IPS DF 6.9 (cell line): ENCODE data around the gene LONP2.

Experiments
- DNase-seq: peaks from one replicate; pipeline ENCODE4 v3.0.0-alpha.2; 2013; ENCODE audit warnings: low read depth, low spot score
- H3K27ac ChIP-seq: one replicate; pipeline ENCODE4 v1.5.1; 2013; ENCODE audit warnings: low read length, control low read depth
- H3K27me3 ChIP-seq: 2 replicates; pipeline ENCODE4 v1.6.1; 2013; ENCODE audit warnings: mild to moderate bottlenecking, low read length; ENCODE audit not compliant: control insufficient read depth, insufficient read depth
- H3K36me3 ChIP-seq: 2 replicates; pipeline ENCODE4 v1.6.1; 2013; ENCODE audit warnings: low read length; ENCODE audit not compliant: control insufficient read depth, insufficient read depth
- H3K4me1 ChIP-seq: 2 replicates; pipeline ENCODE4 v1.6.1; 2013; ENCODE audit warnings: low read length; ENCODE audit not compliant: control insufficient read depth, insufficient read depth
- H3K4me3 ChIP-seq: 2 replicates; pipeline ENCODE4 v1.5.1; 2013; ENCODE audit warnings: mild to moderate bottlenecking, low read length
- H3K9me3 ChIP-seq: 2 replicates; pipeline ENCODE4 v1.6.1; 2013; ENCODE audit warnings: low read length, inconsistent platforms; ENCODE audit not compliant: control insufficient read depth, insufficient read depth
- WGBS: extraction: QIAGEN DNeasy Blood & Tissue Kit; methylation state at CpG from one replicate; pipeline ENCODE4 v1.1.7; 2013; ENCODE audit warnings: mixed read lengths, missing lambda C conversion rate; ENCODE audit not compliant: insufficient read length, insufficient coverage; 5-methylcytosine and 5-hydroxymethylcytosine counted together

LONP2 gene

DNA sequence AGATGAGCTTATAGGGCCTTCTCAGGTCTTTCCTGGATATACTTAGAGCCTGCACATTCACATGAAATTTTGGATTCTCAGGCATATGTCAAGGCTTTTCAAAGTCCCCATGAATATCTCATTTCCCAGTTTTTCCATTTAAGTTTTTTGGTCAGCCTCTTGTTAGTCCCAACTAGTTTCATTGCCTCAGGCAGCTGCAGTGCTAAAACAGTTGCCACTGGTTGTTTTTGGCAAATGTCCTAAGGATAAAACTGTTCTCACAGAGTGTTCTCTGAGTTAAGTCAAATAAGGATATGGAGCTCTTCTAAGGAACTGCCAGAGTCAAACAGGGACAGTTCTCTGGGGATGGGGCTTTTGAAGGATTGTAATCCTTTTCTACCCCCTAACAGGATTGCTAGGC is 43.1 kb downstream of the LONP2 start:
- Histone ChIP-seq H3K4me1 (no peaks in the 10 kb centered on the region), H3K27ac (no peak overlapping the region), H3K36me3 (no peaks in the 10 kb centered on the region), H3K4me3 (no peak overlapping the region), H3K9me3 (no peaks in the 10 kb centered on the region), H3K27me3 (no peaks in the 10 kb centered on the region)
- DNase-seq: no peak

GRCh38 chr16:48291303-48291702 is 47.2 kb downstream of the LONP2 start:
- Histone ChIP-seq H3K4me1 (no peaks in the 10 kb centered on the region), H3K27ac (no peak overlapping the region), H3K27me3 (no peaks in the 10 kb centered on the region), H3K4me3 (no peak overlapping the region), H3K9me3 (no peaks in the 10 kb centered on the region), H3K36me3 (no peaks in the 10 kb centered on the region)
- DNase-seq: no peak
- no CpG with 5 or more reads among the region's 3 CpGs for WGBS

DNA sequence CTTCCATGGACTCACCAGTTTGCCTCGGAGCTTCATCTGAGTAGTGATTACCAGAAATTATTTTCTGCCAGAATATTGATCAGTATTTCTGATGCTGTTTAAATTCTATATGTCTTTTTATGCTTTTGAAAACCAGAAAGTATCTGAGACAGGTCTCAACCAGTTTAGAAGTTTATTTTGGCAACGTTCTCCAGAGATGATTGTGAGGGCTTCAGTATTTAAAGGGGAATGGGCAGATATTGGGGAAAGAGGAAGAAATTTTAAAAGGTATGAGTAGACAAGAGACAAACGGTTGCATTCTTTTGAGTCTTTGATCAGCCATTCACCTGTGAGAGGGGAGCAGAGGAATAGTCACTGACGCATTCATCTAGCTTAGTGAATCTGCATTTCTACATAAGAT is 47.7 kb downstream of the LONP2 start:
- Histone ChIP-seq H3K36me3 (no peaks in the 10 kb centered on the region), H3K4me1 (no peaks in the 10 kb centered on the region), H3K27ac (no peak overlapping the region), H3K27me3 (no peaks in the 10 kb centered on the region), H3K9me3 (no peaks in the 10 kb centered on the region), H3K4me3 (no peak overlapping the region)
- WGBS: no CpG with 5 or more reads among the region's 4 CpGs
- DNase-seq: no peak

DNA sequence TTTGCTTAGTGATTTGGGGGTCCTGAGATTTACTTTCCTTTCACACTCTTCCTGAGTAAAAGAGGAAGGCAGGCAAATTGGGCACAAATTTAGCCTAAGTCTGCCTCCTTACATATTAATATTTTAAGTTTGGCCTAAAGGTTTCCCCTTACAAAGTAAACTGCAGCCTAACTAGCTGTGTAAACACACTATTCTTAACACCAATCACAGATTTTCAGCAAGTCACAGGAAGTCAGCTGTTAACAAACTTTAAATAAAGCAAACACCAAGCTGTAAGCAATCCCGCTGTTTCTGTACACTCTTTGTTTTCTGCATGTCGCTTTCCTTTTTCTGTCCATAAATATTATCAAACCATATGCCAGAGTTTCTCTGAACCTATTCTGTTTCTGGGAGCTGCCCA is 48.4 kb downstream of the LONP2 start:
- H3K9me3 ChIP-seq: no peaks in the 10 kb centered on the region
- H3K4me1 ChIP-seq: no peaks in the 10 kb centered on the region
- whole genome bisulfite sequencing: no CpG with 5 or more reads among the region's 2 CpGs
- no peaks in the 10 kb centered on the region for H3K27me3 ChIP-seq
- H3K36me3 ChIP-seq: no peaks in the 10 kb centered on the region
- DNase-seq: no peak
- H3K4me3 ChIP-seq: no peak overlapping the region
- no peak overlapping the region for H3K27ac ChIP-seq

DNA sequence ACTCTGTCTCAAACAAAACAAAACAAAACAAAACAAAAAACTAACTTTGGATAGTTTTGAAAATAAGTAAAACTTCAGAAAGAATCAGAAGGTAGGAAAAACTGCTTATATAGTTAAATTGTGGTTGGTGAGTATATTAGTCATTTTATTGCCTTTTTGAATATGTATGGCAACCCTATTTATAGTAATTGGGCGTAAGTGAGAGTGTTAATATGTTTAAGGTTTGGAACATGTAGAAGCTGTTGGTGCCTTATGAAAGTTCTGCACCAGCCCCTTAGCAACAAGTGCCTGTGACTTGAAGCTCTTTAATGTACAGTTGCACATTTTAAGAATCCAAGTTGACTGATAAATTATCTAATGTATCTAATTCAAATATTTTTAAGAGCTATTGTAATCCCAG is 50.6 kb downstream of the LONP2 start:
- Histone ChIP-seq H3K4me3 (no peak overlapping the region), H3K9me3 (no peaks in the 10 kb centered on the region), H3K4me1 (no peaks in the 10 kb centered on the region), H3K27ac (no peak overlapping the region), H3K27me3 (no peaks in the 10 kb centered on the region), H3K36me3 (no peaks in the 10 kb centered on the region)
- DNase-seq: no peak
- WGBS: 100% methylated on average over 1 of the region's 1 CpG

DNA sequence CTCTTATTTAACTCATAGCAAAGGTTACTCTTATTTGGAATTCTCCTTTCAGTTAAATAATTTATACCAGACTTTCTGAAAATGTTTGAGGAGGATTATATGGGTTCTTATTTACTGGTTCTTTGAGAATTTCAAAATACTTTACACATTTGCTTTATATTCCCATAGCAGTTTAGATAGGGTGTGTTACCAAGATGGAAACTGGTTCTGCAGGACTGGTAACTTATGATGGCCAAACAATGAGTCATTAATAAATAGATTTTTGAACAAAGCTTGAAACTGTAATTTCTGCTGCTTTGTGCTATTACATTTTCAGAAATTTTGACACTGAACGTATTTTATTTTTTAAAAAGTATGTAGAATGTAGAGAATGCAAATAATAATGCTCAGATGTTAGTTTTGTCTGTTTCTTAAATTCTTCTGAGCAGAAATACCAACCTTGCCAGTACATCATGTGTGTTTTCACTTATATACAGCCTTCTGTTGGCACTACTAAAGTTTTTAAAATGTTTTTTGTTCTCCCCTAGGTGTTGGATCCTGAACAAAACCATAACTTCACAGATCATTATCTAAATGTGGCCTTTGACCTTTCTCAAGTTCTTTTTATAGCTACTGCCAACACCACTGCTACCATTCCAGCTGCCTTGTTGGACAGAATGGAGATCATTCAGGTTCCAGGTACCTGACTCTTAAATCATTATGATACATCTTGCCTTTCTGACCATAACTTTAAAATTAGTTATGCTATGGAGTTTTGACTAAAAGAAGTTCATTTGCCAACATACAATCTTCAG is 51.6 kb downstream of the LONP2 start:
- Histone ChIP-seq H3K27ac (no peak overlapping the region), H3K4me3 (no peak overlapping the region), H3K9me3 (no peaks in the 10 kb centered on the region), H3K36me3 (no peaks in the 10 kb centered on the region), H3K27me3 (no peaks in the 10 kb centered on the region), H3K4me1 (no peaks in the 10 kb centered on the region)
- DNase-seq: no peak
- WGBS: no CpG with 5 or more reads among the region's 1 CpG

DNA sequence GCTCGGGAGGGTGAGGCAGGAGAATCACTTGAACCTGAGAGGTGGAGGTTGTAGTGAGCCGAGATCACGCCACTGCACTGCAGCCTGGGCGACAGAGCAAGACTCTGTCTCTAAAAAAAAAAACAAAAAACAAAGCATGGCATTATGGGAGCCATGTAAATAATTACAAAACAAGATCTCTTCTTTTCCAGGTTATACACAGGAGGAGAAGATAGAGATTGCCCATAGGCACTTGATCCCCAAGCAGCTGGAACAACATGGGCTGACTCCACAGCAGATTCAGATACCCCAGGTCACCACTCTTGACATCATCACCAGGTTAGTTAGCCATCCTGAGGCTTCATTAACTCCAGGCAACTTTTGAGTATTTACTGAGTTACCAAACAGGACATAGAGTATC is 55.4 kb downstream of the LONP2 start:
- Histone ChIP-seq H3K9me3 (no peaks in the 10 kb centered on the region), H3K4me1 (no peaks in the 10 kb centered on the region), H3K36me3 (peaks cover 2% of the 10 kb centered on the region; the same call in 1 of the 2 replicates), H3K27me3 (no peaks in the 10 kb centered on the region), H3K4me3 (no peak overlapping the region), H3K27ac (no peak overlapping the region)
- WGBS: no CpG with 5 or more reads among the region's 4 CpGs
- DNase-seq: no peak

DNA sequence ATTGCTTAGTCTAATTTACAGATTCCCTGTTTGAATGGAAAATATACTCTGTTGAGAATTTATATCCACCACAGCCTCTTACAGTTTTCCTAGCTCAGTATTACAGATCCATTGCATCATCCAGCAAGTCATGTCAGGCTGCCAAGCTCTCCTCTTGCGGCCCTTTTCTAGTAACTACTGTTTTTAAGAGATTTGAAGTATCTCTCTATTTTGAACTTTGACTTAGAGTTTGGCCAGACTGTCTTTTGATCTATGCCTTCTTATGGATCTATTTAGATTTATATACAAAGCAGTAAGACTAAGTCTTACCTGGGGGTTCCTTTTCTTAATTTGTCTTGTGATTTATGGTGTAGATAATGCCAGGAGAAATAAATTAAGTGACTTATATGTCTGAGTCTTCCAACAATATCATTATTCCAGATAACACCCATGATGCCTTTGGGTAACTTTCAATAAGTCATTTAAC is 56.3 kb downstream of the LONP2 start:
- H3K27ac ChIP-seq: no peak overlapping the region
- H3K4me3 ChIP-seq: no peak overlapping the region
- H3K9me3 ChIP-seq: no peaks in the 10 kb centered on the region
- peaks cover 2% of the 10 kb centered on the region; the same call in 1 of the 2 replicates for H3K36me3 ChIP-seq
- H3K27me3 ChIP-seq: no peaks in the 10 kb centered on the region
- no peaks in the 10 kb centered on the region for H3K4me1 ChIP-seq
- WGBS: no CpG with 5 or more reads among the region's 1 CpG
- no peak for DNase-seq

GRCh38 chr16:48308535-48308934 is 64.4 kb downstream of the LONP2 start:
- Histone ChIP-seq H3K4me1 (no peaks in the 10 kb centered on the region), H3K36me3 (peaks cover 2% of the 10 kb centered on the region; the same call in 1 of the 2 replicates), H3K4me3 (no peak overlapping the region), H3K27ac (no peak overlapping the region), H3K27me3 (no peaks in the 10 kb centered on the region), H3K9me3 (no peaks in the 10 kb centered on the region)
- no CpG with 5 or more reads among the region's 7 CpGs for WGBS
- DNase-seq: no peak

DNA sequence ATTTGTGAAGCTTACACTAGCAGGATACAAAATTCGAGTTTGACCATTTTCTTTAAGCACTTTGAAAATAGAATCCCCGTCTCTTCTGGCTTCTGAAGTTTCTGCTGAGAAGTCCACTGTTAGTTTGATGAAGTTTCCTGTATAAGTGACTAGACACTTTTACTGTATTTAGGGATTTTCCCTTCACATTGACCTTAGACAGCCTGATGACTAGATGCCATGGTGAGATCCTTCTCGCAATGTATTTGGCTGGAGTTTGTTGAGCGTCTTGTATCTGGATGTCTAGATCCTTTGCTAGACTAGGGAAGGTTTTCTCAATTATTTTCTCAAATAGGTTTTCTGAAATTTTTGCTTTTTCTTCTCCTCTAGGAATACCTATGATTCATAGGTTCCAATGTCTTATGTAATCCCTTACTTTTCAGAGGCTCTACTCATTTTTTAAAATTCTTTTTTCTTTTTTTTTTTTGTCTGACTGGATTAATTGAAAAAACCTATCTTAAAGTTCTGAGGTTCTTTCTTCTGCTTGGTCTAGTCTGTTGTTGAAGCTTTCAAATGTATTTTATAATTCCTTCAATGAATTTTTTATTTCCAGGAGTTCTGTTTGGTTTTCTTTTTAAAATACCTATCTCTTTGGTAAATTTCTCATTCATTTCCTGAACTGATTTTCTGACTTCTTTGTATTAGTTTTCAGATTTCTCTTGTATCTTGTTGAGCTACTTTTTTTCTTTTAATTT is 67.0 kb downstream of the LONP2 start:
- Histone ChIP-seq H3K4me3 (no peak overlapping the region), H3K9me3 (no peaks in the 10 kb centered on the region), H3K36me3 (no peaks in the 10 kb centered on the region), H3K27me3 (no peaks in the 10 kb centered on the region), H3K4me1 (no peaks in the 10 kb centered on the region), H3K27ac (no peak overlapping the region)
- no peak for DNase-seq
- no CpG with 5 or more reads among the region's 4 CpGs for WGBS
